Stimulated activated CD8-positive, alpha-beta memory T cell treated with anti-CD3 and anti-CD28 coated beads, Interleukin-15, amount 100 ng/mL, for 4 hours (primary cell): ENCODE results near the gene KIAA0040.

Experiments
- DNase-seq, 2 donors: peaks; one replicate each; pipeline ENCODE4 v3.0.0-alpha.2; 2020; ENCODE audit warnings: low read depth in 2 of 2

The KIAA0040 gene

DNA sequence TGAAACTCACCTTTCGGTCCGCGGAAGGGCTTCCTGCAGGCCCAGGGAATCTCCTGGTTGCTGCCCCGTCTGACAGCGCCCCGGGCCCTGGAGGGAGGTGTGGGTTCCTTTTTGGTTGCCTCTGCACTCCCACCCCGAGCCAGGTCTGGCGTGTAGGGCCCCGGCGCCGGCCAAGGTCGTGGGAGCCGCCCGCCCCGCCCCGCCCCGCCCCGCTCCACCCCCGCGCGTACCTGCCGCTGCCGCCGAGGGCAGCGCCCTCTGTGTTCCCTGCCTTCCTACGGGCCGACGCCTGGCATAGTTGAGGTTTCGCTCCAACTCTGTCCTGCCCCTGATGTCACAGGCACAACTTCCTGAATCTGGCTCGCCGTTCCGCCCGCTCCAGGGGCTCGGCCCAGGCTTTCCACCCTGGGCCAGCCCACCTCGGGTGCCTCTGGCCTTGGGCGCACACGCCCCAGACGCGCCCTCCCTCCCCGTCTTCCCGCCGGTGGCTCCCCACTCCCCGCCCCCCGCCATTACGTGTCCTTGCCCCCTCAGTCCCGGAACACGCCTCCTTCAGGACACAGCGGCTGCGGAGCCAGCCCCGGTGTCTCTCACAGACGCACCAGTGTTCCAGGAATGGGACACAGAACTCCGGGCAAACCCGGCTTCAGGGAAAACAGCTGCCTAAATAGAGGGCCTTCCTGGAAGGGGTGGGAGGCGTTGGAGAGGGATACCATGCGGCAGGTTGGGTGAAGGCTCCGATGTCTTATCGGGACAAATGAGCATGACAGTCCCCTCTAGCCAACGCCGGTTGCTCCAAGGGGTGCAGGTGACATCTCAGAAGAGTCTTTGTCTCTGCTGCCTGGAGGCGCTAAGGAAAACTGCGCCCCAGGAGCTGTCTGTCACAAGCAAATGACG, at the start of gene KIAA0040:
TSS of gene KIAA0040 (minus strand) at position 147 of the 897 bp plus-strand sequence. CDS start 31,763 bp downstream, outside the sequence.
- peak; percentile 23 to 48 for DNase-seq

DNA sequence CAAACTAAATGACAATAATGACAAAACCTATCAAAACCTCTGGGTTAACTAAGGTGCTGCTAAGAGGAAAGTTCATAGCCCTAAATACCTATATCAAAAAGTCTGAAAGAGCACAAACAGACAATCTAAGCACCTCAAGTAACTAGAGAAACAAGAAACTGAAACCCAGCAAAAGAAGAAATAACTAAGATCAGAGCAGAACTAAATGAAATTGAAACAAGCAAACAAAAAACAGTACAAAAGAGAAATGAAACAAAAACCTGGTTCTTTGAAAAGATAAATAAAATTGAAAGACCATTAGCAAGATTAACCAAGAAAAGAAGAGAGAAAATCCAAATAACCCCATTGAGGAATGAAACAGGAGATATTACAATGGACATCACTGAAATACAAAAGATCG, 44.8 kb upstream of the KIAA0040 start:
- DNase-seq = no peak

DNA sequence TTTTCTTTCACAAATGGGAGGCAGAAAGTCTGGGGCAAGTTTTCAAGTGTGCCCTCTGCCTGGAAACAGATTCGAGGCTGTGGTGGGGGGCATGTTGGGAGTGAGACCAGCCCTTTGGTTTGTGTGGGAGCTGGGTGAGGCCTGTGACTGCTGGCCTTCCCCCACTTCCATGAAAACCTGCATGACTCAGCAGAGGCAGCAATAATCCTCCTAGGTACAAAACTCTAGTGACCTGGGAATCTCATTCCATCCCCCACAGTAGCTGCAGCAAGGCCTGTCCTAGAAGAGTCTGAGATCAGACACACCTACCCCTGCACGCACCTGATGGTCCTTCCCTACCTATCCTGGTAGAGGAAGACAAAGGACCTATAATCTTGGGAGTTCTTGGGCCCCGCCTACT, 42.1 kb upstream of the KIAA0040 start:
- no peak for DNase-seq

GRCh38 chr1:175232335-175232734, 39.8 kb upstream of the KIAA0040 start:
- DNase-seq = no peak

DNA sequence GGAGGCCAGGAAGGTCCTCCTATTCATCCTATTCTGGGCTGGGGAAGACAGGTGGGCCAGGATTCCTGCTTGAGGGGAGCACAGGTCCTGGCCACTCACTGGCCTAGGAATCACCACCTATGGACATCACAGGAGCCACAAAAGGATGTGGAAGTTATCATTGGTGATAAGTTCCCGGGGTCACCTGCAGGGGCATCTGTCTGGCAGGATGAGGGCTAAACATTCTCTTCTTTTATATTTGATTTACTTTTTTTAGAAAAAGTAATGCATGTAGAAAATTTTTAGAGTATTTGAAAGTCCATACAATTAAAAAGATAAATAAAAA, 33.2 kb upstream of the KIAA0040 start:
- no peak for DNase-seq

- DNase-seq = no peak
These were observed 29.8 kb upstream of the KIAA0040 start for GRCh38 chr1:175222296-175222938.

- DNase-seq = no peak
These were observed 29.1 kb upstream of the KIAA0040 start for GRCh38 chr1:175221557-175222175.

- DNase-seq = no peak
These were observed 28.4 kb upstream of the KIAA0040 start for GRCh38 chr1:175220853-175221556.

GRCh38 chr1:175219774-175220173, 27.2 kb upstream of the KIAA0040 start:
- no peak for DNase-seq

DNA sequence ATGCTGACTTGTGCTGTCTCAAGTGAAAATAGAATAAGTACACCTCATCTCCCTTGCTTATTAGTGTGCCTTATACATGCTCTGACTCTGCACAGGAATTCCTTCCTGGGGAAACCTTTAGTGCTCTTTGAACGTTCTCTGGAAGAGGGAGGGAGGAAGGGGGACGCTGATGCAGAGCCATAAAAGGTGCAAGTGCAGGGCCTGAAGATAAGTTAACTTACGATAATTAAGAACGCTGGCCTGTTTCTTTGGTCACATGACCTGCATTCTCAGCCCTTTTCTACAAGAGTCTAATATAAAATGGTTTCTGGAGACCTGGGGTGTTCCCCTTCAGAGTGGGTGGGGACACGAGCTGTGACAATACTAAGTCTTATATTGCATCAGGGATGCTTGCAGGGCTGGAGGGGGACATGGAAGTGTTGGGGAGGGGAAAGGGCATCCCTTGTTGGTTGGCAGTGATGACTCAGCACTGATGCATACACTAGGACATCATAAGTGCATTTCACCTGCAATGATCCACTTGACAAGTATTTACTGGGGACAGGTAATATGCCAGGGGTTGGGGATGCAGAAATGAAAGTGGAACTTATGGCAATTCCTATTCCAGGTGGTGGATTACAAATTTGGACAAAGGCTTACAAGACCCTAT, 26.3 kb upstream of the KIAA0040 start:
- no peak for DNase-seq

GRCh38 chr1:175217721-175218531, 25.4 kb upstream of the KIAA0040 start:
- DNase-seq = no peak

GRCh38 chr1:175216444-175216843, 23.9 kb upstream of the KIAA0040 start:
- no peak for DNase-seq

GRCh38 chr1:175211656-175212055, 19.1 kb upstream of the KIAA0040 start:
- no peak for DNase-seq

DNA sequence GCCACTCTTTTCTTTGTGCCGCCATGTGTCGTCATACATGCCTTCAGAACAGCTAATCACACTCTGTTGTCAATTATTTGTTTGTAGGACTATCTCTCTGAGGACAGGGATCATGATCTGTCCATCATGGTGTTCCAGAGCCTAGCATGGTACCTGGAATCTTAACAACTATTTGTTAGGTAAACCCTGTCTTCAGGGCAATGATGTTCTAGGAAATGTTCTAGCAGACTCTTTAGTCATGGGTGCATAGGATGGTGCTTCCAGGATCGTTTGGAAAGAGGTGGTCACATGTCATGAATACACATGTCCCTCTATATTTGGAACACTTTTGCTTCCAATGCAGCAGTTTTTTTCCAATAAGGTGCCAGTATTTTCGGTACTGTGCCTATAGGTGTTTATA, 18.2 kb upstream of the KIAA0040 start:
- DNase-seq = no peak

- DNase-seq = no peak
These were observed 16.9 kb upstream of the KIAA0040 start for GRCh38 chr1:175209493-175209921.

- peak in 1 of 2 donors; percentile 31 for DNase-seq
These were observed 16.4 kb upstream of the KIAA0040 start for GRCh38 chr1:175208773-175209492.

DNA sequence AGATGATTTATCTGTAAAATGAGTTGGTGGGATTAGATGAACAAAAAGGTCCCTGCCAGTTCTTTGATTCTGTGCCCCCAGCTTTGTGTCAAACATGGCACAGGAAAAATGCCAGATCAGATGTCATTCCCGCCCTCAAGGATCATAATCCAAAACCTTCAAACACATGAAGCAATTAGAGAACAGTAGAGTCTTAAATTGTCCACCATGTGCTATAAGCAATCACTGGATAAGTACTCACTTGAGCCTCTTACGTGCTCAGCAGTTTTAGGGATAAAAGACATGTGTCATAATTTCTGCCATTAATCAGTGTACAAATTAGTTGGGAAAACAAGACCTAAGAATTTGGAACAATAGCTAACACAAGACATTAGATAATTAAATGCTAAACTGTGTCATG, 15.4 kb upstream of the KIAA0040 start:
- no peak for DNase-seq

- DNase-seq = no peak
These were observed 14.1 kb upstream of the KIAA0040 start for GRCh38 chr1:175206687-175207086.

DNA sequence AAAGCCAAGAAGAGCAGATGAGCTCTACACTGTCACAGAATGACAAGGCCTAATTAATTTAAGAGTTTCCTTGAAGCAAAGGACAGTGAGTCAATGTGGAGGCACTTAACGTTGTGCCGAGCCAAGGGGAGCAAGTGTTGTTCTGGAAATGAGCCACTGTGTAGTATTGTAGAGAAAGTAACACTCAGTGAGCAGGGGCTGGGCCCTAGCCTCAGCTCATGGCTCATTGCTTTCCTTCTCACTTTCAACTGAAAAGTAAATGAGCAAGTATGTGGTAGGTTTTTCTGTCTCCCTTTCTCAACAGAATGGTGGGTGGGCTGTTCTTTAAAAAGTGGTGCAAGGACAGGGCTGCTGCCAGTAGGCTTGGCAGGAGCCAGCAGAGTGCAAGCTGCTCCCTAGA, 11.8 kb upstream of the KIAA0040 start:
- no peak for DNase-seq

- DNase-seq = no peak
These were observed 11.0 kb upstream of the KIAA0040 start for GRCh38 chr1:175203570-175204068.
